Small intestine (tissue), 7 donors: Measurements from ENCODE around the gene TOLLIP. TPM values are rescaled to one million over a fixed set of nuclear protein-coding genes. Genes with fewer than 3 reads are reported as not detected.

Experiments used
- DNase-seq, 2 donors: peaks; one replicate each; pipeline versions ENCODE4 v3.0.0 to v3.0.0-alpha.2; 2013
- FAIRE-seq: peaks from 2 replicates; lab custom pipeline; 2012; peaks lifted over from hg19 to GRCh38; lab: Jason Lieb, UNC
- H3K27ac ChIP-seq, 3 donors: one replicate each; pipeline ENCODE4 v1.5.1; 2013; ENCODE audit warnings: low read length in 2 of 3, mild to moderate bottlenecking in 2 of 3, control low read depth in 1 of 3, inconsistent platforms in 1 of 3, low read depth in 1 of 3, moderate library complexity in 1 of 3
- H3K27me3 ChIP-seq, 3 donors: one replicate each; pipeline ENCODE4 v1.6.1; 2013; ENCODE audit warnings: low read length in 3 of 3, inconsistent platforms in 1 of 3; ENCODE audit not compliant: control insufficient read depth in 3 of 3, insufficient read depth in 3 of 3
- H3K36me3 ChIP-seq, 3 donors: one replicate each; pipeline ENCODE4 v1.6.1; 2013; ENCODE audit warnings: low read length in 3 of 3, inconsistent platforms in 1 of 3, low read depth in 1 of 3, mild to moderate bottlenecking in 1 of 3, moderate library complexity in 1 of 3; ENCODE audit not compliant: control insufficient read depth in 3 of 3, insufficient read depth in 2 of 3
- H3K4me1 ChIP-seq, 3 donors: one replicate each; pipeline ENCODE4 v1.6.1; 2013; ENCODE audit warnings: low read length in 2 of 3, inconsistent platforms in 1 of 3, low read depth in 1 of 3, mild to moderate bottlenecking in 1 of 3, moderate library complexity in 1 of 3; ENCODE audit not compliant: control insufficient read depth in 3 of 3, insufficient read depth in 2 of 3
- H3K4me3 ChIP-seq, 3 donors: one replicate each; pipeline ENCODE4 v1.5.1; 2013; ENCODE audit warnings: low read length in 3 of 3, control low read depth in 1 of 3, inconsistent platforms in 1 of 3, low read depth in 1 of 3, mild to moderate bottlenecking in 1 of 3, moderate library complexity in 1 of 3
- H3K9me3 ChIP-seq, 2 donors: one replicate each; pipeline ENCODE4 v1.6.1; 2013; ENCODE audit warnings: low read depth in 1 of 2, low read length in 1 of 2; ENCODE audit not compliant: control insufficient read depth in 2 of 2, insufficient read depth in 1 of 2
- WGBS, 3 donors: extraction: QIAGEN DNeasy Blood & Tissue Kit; methylation state at CpG; one replicate each; pipeline ENCODE4 v1.1.7; 2013; 5-methylcytosine and 5-hydroxymethylcytosine counted together
- polyA plus RNA-seq, 4 donors: library from polyadenylated mRNA; stranded (reverse) in 3 of 4; unstranded in 1 of 4; fragments of 200-250 nt in 3 of 4; fragments of 120-200 nt in 1 of 4; gene quantifications; one replicate each; pipeline versions ENCODE4 v1.2.1 to v1.2.3, GENCODE V29; 2013
- donor health status: healthy with polysubstance abuse.
- donor health status: control.
- donor health status: control.
- donor health status: Bipolar disorder and iron deficiency.
- donor health status: healthy.

The TOLLIP gene
- polyA plus RNA-seq, 4 donors, result 33.1 to 57.0 (median 41.0) TPM

DNA sequence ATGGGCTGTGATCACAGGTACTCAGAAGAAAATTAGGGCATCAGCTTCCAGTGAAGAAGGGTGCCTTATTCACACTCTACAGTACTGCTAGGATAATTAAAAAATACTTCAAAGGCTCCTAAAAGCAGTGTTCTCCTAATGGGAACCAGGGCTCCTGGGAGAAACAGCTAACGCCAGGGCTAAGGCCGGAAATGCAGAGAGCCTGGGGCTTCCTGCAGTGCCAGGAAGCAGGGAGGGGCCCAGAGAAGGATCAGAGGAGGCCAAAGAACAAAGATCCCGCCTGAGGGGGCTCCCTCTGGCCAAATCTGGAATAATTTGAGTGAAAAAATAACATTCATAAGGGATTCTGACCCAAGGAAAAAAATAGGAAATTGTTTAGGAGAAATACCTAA lies 27.5 kb downstream of the TOLLIP start:
- 50 to 72% (median 55%) methylated on average over 3 of the region's 3 CpGs for WGBS, 3 donors

DNA sequence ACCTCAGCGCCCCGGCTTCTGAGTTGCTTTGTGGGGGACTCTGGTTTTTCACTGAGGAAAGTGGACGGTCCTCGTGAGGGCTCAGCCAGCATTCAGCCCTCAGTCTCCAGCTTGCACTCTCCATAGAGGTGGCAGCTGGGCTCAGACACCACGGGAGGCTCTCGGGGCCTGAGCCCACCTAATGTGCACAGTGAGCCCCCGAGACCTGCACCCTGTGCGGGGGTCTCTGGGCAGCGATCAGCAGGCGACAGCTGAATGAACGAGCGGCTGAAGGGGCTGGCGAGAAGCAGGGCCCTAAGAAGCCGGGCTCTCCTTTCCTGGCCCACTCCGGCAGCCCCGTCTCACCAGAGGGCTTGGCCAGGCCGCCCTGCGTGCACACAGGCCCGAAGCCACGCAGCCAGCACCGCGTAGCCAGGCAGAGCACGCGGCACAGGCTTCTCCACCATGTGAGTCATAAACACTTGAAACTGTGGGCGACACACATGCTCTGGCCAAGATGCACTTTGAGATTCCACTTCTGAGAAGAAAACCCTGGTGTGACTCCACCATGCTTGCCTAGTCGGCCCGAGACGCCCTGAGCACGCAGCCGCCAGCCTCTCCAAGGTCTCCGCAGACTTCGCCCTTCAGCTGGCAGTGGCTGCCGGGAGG lies 28.0 kb downstream of the TOLLIP start:
- 83 to 89% (median 85%) methylated on average over 33 of the region's 33 CpGs for WGBS, 3 donors
- FAIRE-seq (no peak), DNase-seq (no peak)
- Histone ChIP-seq H3K36me3 (peaks cover 18 to 91% (median 36%) of the 10 kb centered on the region in 3 donors), H3K27me3 (no peaks in the 10 kb centered on the region), H3K4me1 (no peaks in the 10 kb centered on the region), H3K27ac (no peak overlapping the region), H3K4me3 (no peak overlapping the region), H3K9me3 (no peaks in the 10 kb centered on the region)

More for the DNA sequence above, 27.5 kb downstream of the TOLLIP start:
- FAIRE-seq (no peak), DNase-seq (no peak)
- Histone ChIP-seq H3K4me1 (no peaks in the 10 kb centered on the region), H3K27ac (no peak overlapping the region), H3K27me3 (no peaks in the 10 kb centered on the region), H3K36me3 (peaks cover 18 to 90% (median 35%) of the 10 kb centered on the region in 3 donors), H3K4me3 (no peak overlapping the region), H3K9me3 (no peaks in the 10 kb centered on the region)

- FAIRE-seq, result no peak
- no peaks in the 10 kb centered on the region for H3K4me1 ChIP-seq
- no peaks in the 10 kb centered on the region for H3K27me3 ChIP-seq
- no peaks in the 10 kb centered on the region for H3K9me3 ChIP-seq
- WGBS, 3 donors, result 95 to 98% (median 96%) methylated on average over 43 to 46 of the region's 46 CpGs
- H3K36me3 ChIP-seq, result peaks cover 13 to 90% (median 37%) of the 10 kb centered on the region in 3 donors
- no peak overlapping the region for H3K4me3 ChIP-seq
- H3K27ac ChIP-seq, result no peak overlapping the region
- no peak for DNase-seq
Observed at GRCh38 chr11:1280116-1281035, 29.1 kb downstream of the TOLLIP start.

DNA sequence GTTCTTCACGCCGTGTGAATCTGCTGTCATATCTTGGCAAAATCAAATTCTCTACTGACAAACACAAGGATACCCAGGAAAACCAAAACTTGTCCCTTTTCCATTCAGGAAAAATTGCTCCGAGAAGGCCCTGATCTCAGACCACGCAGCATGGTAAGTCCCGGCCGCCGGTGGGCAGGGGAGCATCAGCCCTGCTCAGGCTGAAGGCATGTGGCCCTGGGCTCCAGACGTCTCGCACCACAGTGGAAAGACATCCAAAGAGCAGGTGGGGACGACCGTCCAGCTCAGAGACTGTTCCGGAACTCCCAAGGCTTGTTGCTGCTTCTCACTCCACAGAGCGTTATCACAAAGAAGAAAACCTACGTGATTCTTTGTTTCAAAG lies 29.8 kb downstream of the TOLLIP start:
- FAIRE-seq (no peak), DNase-seq (no peak)
- Histone ChIP-seq H3K27ac (no peak overlapping the region), H3K4me3 (no peak overlapping the region), H3K27me3 (no peaks in the 10 kb centered on the region), H3K36me3 (peaks cover 12 to 90% (median 31%) of the 10 kb centered on the region in 3 donors), H3K4me1 (no peaks in the 10 kb centered on the region), H3K9me3 (no peaks in the 10 kb centered on the region)
- WGBS, 3 donors, result 93 to 95% (median 94%) methylated on average over 14 of the region's 14 CpGs

DNA sequence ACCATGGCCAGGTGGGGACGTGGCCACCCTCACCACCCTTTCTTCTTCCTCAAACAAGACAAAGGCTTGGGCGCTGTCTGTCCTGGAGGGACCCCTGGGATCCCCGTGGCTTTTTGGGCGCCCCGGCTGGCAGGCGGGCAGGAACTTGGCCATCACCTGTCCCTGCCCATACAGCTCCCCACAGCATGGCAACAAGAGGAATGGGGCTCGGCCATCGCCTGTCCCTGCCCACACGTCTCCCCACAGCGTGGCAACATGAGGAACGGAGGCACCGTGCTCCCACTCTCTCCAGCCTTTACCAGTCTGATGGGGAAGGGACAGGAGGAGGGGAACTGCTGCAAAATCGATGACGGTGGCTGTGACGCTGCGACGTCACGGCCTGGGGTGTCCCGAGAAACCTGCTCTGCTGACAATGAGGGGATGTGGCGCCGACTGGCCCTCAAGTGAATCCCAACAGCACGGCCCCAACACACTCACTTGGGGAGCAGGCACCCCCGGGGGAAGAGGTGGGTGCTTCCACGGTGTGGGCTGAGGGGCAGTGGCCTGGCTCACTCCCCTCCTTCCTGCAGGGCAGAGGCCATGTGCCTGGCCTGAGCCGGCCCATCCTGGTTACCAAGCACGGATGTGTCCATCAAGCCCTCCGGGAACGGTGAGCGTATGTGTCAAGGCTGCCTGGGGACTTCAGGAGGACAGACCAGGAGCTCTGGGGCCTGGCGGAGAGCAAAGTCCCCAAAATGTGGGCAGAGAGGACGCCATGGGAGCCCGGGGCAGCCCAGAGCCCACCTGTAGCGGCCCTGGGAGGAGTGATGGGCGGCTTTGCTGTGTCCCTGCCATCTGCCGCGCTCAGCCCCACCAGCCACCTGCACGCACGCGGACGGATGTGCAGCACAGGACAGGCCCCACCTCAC lies 30.4 kb downstream of the TOLLIP start:
- DNase-seq, result no peak
- Histone ChIP-seq H3K4me3 (no peak overlapping the region), H3K27me3 (no peaks in the 10 kb centered on the region), H3K27ac (no peak overlapping the region), H3K36me3 (peaks cover 12 to 90% (median 29%) of the 10 kb centered on the region in 3 donors), H3K4me1 (no peaks in the 10 kb centered on the region), H3K9me3 (no peaks in the 10 kb centered on the region)
- WGBS, 3 donors, result 95 to 98% (median 98%) methylated on average over 40 of the region's 40 CpGs
- FAIRE-seq, result no peak

GRCh38 chr11:1277936-1278512 lies 31.4 kb downstream of the TOLLIP start:
- no peak overlapping the region for H3K4me3 ChIP-seq
- no peak overlapping the region for H3K27ac ChIP-seq
- no peaks in the 10 kb centered on the region for H3K27me3 ChIP-seq
- no peak for FAIRE-seq
- peaks cover 7 to 87% (median 27%) of the 10 kb centered on the region in 3 donors for H3K36me3 ChIP-seq
- 92 to 93% (median 93%) methylated on average over 27 of the region's 27 CpGs for whole genome bisulfite sequencing, 3 donors
- H3K4me1 ChIP-seq, result no peaks in the 10 kb centered on the region
- DNase-seq, result no peak
- no peaks in the 10 kb centered on the region for H3K9me3 ChIP-seq

DNA sequence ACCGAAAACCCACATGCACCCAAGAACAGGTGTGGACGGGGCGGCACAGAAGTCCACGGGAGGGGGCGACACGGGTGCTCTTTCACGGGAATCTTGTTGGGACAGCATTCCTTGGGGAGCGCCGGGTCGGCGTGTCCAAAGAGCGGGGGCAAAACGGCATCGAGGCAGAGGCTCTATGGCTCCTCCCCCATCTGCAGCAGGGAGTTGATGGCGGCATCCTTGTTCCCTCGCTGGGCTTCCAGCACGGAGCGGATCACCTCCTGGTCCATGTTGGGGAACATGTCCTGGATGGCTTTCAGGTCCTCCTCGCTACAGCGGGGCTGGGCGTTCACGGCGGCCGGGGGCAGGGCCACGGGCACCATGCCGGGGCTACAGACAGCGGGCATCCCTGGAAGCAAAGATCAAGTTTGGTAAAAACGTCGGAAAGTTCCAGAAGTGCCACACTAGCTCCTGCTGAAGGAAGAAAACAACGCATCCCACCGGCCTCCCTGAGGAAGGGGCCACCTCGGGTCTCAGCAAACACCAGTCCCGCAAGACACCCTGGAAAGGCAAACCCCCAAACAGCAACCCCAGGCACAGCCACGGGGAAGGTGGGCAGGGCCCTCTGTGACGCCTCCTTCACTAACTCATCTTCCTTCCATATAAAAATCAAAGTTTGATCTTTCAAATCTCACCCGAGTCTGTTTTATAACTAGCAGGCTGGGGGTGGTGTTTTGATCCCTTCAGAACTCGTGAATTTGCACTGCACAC lies 32.4 kb downstream of the TOLLIP start:
- H3K27ac ChIP-seq, result no peak overlapping the region
- peaks cover 7 to 87% (median 24%) of the 10 kb centered on the region in 3 donors for H3K36me3 ChIP-seq
- no peaks in the 10 kb centered on the region for H3K4me1 ChIP-seq
- WGBS, 3 donors, result 90 to 93% (median 92%) methylated on average over 37 of the region's 37 CpGs
- FAIRE-seq (no peak), DNase-seq (no peak)
- no peak overlapping the region for H3K4me3 ChIP-seq
- no peaks in the 10 kb centered on the region for H3K27me3 ChIP-seq
- H3K9me3 ChIP-seq, result no peaks in the 10 kb centered on the region
